SK-N-SH treated with all-trans-retinoic acid at 6 μM for 48 hours (cell line): ENCODE data around the gene GUK1.

ENCODE experiments used
- ARNTL ChIP-seq: fragments of 450-650 bp; formaldehyde crosslinking; IDR thresholded peaks from 2 replicates; pipeline ENCODE4 v1.5.0; 2020; ENCODE audit warnings: low read depth, mild to moderate bottlenecking, moderate library complexity, borderline replicate concordance
- GLIS3 ChIP-seq: fragments of 250-450 bp; sonication (Bioruptor Pico); IDR thresholded peaks from 2 replicates; pipeline ENCODE4 v1.5.0; 2020; ENCODE audit warnings: mild to moderate bottlenecking, moderate library complexity
- PATZ1 ChIP-seq: fragments of 250-450 bp; sonication (Bioruptor Pico); IDR thresholded peaks from 2 replicates; pipeline ENCODE4 v1.8.0; 2020; ENCODE audit warnings: mild to moderate bottlenecking, moderate library complexity, borderline replicate concordance
- PPARA ChIP-seq: fragments of 250-450 bp; sonication (Bioruptor Pico); IDR thresholded peaks from 2 replicates; pipeline ENCODE4 v1.5.0; 2020; ENCODE audit warnings: mild to moderate bottlenecking, borderline replicate concordance
- RARB ChIP-seq: fragments of 250-450 bp; sonication (Bioruptor Pico); IDR thresholded peaks from 2 replicates; pipeline ENCODE4 v1.8.0; 2021; ENCODE audit warnings: mild to moderate bottlenecking, moderate library complexity
- TCF4 ChIP-seq: fragments of 250-450 bp; sonication (Bioruptor Pico); IDR thresholded peaks from 2 replicates; pipeline ENCODE4 v1.8.0; 2021; ENCODE audit warnings: mild to moderate bottlenecking, moderate library complexity, borderline replicate concordance
- ZFP3 ChIP-seq: fragments of 250-450 bp; sonication (Bioruptor Pico); IDR thresholded peaks from 2 replicates; pipeline ENCODE4 v1.5.0; 2020; ENCODE audit warnings: mild to moderate bottlenecking, moderate library complexity
- ZFP30 ChIP-seq: fragments of 450-650 bp; formaldehyde crosslinking; IDR thresholded peaks from 2 replicates; pipeline ENCODE4 v1.5.0; 2022; ENCODE audit warnings: mild to moderate bottlenecking, moderate library complexity
- ZNF8 ChIP-seq: fragments of 450-650 bp; formaldehyde crosslinking; IDR thresholded peaks from 2 replicates; pipeline ENCODE4 v1.5.0; 2020; ENCODE audit warnings: mild to moderate bottlenecking, moderate library complexity

GRCh38 chr1:228105270-228105995, 34.6 kb upstream of the GUK1 start:
- TF ChIP-seq ZNF8 (CRISPR knock-in tag) (no peak), ARNTL (CRISPR knock-in tag) (no peak), PATZ1 (CRISPR knock-in tag) (no peak), TCF4 (CRISPR knock-in tag) (no peak), RARB (no peak), PPARA (CRISPR knock-in tag) (no peak), ZFP30 (CRISPR knock-in tag) (no peak), GLIS3 (CRISPR knock-in tag) (no peak), ZFP3 (CRISPR knock-in tag) (no peak)
